ENCODE measurements around the gene ZNF169.
"Not testable (repeated sequence)": the region's sequence is repeated elsewhere in the genome, so short reads cannot be mapped to it uniquely, and the experiment has no call there.

ZNF169 gene

DNA sequence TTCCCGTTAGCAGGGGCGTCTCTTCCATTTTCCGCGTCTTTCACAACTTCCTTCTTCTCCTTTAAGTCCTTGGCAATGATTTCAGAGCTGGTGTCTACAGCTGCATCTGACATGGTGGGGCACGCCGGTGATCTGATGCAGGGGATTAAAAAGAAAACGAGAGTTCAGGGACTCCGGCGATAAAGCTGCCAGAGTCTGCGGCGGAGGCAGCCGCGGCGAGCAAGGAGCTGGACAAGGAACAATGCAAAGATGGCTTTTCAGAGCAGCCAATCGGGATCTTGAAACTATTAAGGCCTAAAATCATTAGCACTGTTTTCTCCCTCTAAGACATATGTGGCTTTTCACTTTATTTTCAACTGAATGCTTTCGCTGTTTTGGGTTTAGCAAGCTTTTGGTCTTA lies 88.4 kb downstream of the ZNF169 start:
- not testable (repeated sequence) for DNase-seq (ENCODE audit: low read depth, low spot score)

DNA sequence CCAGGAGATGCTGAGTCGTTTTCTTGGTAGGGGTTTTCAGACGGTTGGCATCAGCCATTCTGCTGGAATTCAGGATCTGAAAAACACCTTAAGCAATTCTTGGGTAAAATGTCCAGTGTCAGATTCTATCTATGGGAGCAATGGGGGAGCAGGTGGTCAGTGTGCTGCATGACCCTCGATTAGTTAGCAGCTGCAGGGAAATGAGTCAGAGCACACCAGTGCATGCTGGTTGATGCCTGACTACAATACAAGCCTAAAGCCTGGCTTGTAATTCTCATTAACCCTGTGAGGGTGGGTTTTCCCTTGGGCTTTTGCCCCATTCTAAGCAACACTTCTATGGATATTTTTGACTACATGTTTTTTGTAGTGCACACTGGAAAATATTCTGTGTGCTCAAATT lies 89.7 kb downstream of the ZNF169 start:
- not testable (repeated sequence) for DNase-seq (ENCODE audit: low read depth, low spot score)

All from ELF-1 (cell line).